LNCaP clone FGC (cell line): Measurements from ENCODE around the gene NUMBL.
"Not testable (repeated sequence)": the region's sequence is repeated elsewhere in the genome, so short reads cannot be mapped to it uniquely, and the experiment has no call there.

Experiments used
- DNase-seq: peaks from one replicate; pipeline ENCODE4 v3.0.0-alpha.2; 2011; ENCODE audit warnings: low read depth
- H3K4me3 ChIP-seq: 2 replicates; pipeline ENCODE4 v1.5.1; 2011; ENCODE audit warnings: mild to moderate bottlenecking, low read depth, low read length, control low read depth
- CTCF ChIP-seq: IDR thresholded peaks from 2 replicates; pipeline ENCODE4 v1.5.1; 2012; ENCODE audit warnings: mild to moderate bottlenecking; ENCODE audit not compliant: control insufficient read depth, insufficient read depth; ENCODE audit errors: extremely low read depth

Gene NUMBL

DNA sequence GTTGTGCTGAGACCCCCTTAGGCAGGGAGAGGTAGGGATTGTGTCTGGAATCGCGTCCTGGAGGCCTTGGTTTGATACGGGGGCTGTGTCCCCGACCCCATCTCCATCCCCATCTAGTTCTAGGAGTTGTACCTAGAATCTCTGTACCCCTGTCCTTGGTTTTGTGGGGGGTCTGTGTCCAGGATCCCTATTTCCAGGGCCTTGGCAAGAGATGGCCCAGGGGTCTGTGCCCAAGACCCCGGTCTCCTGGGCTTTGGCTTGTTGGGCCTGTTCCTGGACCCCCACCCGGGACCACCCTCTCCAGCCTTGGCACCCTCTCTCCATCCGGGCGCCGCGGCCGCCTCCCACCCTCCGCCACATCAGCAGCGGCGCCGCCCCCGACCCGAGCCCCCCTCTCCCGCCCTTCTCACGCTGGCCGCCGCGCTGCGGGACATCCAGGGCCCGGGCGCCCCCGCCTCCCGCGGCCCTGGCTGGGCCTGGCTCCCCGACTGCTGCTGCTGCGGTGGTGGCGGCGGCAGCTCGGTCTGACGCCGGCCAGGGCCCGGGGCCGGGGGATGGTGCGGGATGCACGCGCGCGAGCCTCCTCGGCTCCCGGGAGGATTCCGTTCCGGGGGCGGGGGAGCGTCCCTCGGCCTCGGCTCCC is at the start of gene NUMBL:
TSS of gene NUMBL (minus strand) at position 602 of the 643 bp plus-strand sequence. CDS start at position 434, 168 bp downstream.
- DNase-seq, result no peak
- no peak for TF ChIP-seq CTCF
- peak within 1 kb of the TSS; percentile 52 for H3K4me3 ChIP-seq

DNA sequence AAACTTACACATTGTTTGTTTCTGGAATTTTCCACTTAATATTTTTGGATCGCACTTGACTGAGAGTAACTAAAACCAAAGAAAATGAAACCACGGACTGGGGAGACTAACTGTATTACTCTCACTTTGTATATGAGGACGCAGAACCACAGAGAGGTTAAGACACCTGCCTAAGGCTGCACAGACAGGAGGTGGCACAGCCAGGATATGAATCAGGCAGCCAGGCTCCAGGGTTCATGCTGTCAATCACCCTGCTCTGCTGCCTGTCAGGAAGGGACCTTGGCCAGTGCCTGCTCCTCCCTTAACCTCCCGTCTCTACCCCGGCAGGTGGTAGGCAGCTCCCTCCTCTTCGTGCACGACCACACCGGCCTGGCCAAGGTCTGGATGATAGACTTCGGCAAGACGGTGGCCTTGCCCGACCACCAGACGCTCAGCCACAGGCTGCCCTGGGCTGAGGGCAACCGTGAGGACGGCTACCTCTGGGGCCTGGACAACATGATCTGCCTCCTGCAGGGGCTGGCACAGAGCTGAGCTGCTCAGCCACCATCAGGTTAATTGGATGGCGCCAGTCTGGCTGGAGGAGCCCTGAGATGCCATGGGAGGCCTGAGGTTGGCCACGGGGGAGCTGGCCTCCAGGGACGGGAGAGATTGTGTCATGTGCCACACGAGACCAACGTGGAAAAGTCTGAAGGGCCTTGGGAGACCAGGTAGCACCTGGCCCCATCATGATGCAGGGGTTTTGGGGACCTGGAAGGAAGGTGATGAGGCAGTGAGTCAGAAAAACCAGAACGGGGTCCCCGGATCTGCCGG is 48.8 kb upstream of the NUMBL start:
- TF ChIP-seq CTCF, result no peak
- DNase-seq, result no peak
- no peak overlapping the region for H3K4me3 ChIP-seq

DNA sequence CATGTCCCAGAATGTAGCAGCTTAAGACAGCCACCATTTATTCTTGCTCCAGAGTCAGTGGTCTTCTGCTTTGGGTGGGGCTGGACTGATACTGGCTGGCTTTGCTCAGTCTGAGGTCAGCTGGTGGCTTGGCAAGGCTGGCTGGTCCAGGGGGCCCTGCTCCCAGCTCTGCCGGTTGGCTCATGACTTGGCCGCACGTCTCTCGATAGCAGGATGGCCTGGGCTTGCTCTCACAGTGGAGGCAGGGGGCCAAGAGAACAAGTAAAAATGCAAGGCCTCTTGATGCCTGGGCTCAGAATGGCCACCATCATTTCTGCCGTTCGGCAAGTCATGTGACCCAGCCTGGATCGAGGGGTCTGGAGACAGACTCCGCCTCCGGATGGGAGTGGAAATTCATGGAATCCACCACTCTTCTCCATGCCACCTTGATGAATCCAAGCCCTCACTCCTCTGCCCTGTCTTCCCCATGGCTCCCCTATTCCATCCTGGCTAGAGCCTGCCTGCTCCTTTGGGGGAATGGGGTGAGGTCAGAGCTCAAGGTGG is 46.7 kb upstream of the NUMBL start:
- TF ChIP-seq CTCF, result no peak
- H3K4me3 ChIP-seq, result no peak overlapping the region
- no peak for DNase-seq

DNA sequence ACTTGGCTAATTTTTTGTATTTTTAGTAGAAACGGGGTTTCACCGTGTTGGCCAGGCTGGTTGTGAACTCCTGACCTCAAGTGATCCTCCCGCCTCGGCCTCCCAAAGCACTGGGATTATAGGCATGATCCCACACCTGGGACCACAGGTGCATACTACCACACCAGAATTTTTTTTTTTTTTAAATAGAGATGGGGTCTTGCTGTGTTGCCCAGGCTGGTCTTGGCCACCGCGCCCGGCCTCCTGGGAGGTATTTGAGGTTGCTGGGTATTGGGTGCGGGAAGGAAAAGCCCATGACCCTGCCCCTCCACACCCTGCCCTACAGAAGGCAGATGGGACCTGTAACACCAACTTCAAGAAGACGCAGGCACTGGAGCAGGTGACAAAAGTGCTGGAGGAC is 46.2 kb upstream of the NUMBL start:
- no peak for DNase-seq
- no peak overlapping the region for H3K4me3 ChIP-seq
- no peak for TF ChIP-seq CTCF

DNA sequence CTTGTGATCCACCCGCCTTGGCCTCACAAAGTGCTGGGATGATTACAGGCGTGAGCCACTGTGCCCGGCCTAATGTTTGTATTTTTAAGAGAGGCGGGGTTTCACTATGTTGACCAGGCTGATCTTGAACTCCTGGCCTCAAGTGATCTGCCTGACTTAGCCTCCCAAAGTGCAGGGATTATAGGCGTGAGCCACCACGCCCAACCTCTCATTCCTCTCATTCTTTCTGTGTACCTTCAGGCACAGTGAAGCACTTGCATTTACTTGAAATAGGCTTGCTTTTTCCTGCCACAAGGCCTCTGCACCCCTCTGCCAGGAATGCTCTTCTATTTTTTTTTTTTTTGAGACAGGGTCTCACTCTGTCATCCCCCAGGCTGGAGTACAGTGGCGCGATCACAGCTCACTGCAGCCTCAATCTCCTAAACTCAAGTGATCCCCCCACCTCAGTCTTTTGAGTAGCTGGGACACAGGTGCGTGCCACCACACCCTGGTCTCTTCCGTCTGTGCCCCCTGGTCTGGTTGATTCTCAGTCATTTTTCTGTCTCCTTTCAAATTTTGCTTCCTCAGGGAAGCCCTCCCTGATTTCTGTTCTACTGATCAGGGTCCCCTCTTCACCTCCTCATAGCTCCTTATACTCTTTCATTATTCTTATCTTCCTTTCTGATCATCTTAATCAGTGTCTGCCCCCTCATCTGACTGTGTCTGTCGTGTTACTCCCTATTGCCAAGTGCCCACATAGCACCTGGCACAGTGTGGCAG is 44.7 kb upstream of the NUMBL start:
- DNase-seq, result no peak
- no peak for TF ChIP-seq CTCF
- H3K4me3 ChIP-seq, result no peak overlapping the region

DNA sequence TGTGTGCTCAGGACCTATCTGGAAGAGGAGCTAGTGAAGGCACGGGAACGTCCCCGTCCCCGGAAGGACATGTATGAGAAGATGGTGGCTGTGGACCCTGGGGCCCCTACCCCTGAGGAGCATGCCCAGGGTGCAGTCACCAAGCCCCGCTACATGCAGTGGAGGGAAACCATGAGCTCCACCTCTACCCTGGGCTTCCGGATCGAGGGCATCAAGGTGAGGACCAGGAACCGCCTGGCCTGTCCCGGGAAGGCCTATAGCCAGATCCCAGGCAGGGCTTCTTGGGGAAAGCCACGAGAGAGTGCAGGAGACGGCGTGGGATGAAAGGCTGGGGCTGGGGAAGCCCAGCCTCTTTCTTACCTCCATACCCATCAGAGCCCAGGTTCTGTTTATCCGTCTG is 42.7 kb upstream of the NUMBL start:
- H3K4me3 ChIP-seq, result no peak overlapping the region
- TF ChIP-seq CTCF, result no peak
- DNase-seq, result no peak

DNA sequence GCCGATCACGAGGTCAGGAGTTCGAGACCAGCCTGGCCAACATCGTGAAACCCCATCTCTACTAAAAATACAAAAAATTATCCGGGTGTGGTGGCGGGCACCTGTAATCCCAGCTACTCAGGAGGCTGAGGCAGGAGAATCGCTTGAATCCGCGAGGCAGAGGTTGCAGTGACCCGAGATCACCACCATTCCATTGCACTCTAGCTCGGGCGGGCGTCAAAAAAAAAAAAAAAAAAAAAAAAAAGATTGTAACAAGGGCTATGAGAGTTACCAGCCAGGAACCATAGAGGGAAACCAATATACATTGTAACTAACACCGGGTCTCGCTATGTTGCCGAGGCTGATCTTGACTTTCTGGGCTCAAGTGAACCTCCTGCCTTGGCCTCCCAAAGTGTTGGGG is 41.9 kb upstream of the NUMBL start:
- not testable (repeated sequence) for H3K4me3 ChIP-seq, DNase-seq

GRCh38 chr19:40730065-40730464 is 39.6 kb upstream of the NUMBL start:
- not testable (repeated sequence) for H3K4me3 ChIP-seq, DNase-seq
